Mesothelial cell of epicardium (in vitro differentiated cells): ENCODE measurements around the gene GCLC. TPM values are rescaled to one million over a fixed set of nuclear protein-coding genes. Genes with fewer than 3 reads are reported as not detected.
"Not testable (repeated sequence)": the region's sequence is repeated elsewhere in the genome, so short reads cannot be mapped to it uniquely, and the experiment has no call there.

Source experiments
- DNase-seq, 2 experiments: peaks; one replicate each; pipeline ENCODE4 v3.0.0; 2021; ENCODE audit warnings: low spot score in 2 of 2; ENCODE audit not compliant: unreplicated experiment in 2 of 2
- H3K27ac Mint-ChIP-seq: 2 replicates; pipeline ENCODE4 v1.8.0; 2021; ENCODE audit warnings: mixed read lengths
- H3K27me3 Mint-ChIP-seq: 2 replicates; pipeline ENCODE4 v1.8.0; 2021; ENCODE audit warnings: low read depth, mixed read lengths
- H3K36me3 Mint-ChIP-seq: 2 replicates; pipeline ENCODE4 v1.8.0; 2021; ENCODE audit warnings: mixed read lengths
- H3K4me1 Mint-ChIP-seq: 2 replicates; pipeline ENCODE4 v1.8.0; 2021; ENCODE audit warnings: mixed read lengths
- H3K4me3 Mint-ChIP-seq: 2 replicates; pipeline ENCODE4 v1.8.0; 2021; ENCODE audit warnings: mild to moderate bottlenecking, moderate library complexity, mixed read lengths
- H3K9me3 Mint-ChIP-seq: 2 replicates; pipeline ENCODE4 v1.8.0; 2021; ENCODE audit warnings: mixed read lengths
- total RNA-seq: library from RNA; stranded (reverse); gene quantifications from 3 replicates; pipeline ENCODE4 v1.2.1, GENCODE V29; 2021
- TF ChIP-seq, protein P1 (sequence below): fragments of 200-600 bp; sonication (generic); IDR thresholded peaks from one replicate; pipeline ENCODE4 v1.5.0; 2021; ENCODE audit warnings: antibody characterized with exemption; ENCODE audit not compliant: unreplicated experiment

Gene GCLC
- total RNA-seq, 1 donor from 2014 or later = 18.7 TPM

DNA sequence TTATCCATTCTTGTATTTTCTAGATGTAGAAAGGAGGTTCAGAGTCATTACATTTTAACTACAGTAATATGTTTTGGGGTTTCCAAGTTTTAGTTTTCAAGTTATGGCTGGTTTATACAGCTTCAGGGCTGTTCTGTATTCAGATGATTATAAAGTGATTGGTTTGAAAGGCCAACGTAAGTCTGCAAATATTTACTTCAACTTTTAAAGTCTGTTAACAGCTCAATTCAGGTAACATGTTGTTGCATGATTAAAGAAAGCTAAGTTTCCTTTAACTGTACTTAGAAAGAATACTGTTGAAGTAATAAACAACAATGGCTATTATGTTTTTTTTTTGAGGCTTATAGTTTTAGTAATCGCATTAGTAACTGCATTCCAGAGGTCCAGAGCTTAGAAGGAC is 22.8 kb upstream of the GCLC start:
- TF ChIP-seq, protein P1, sequence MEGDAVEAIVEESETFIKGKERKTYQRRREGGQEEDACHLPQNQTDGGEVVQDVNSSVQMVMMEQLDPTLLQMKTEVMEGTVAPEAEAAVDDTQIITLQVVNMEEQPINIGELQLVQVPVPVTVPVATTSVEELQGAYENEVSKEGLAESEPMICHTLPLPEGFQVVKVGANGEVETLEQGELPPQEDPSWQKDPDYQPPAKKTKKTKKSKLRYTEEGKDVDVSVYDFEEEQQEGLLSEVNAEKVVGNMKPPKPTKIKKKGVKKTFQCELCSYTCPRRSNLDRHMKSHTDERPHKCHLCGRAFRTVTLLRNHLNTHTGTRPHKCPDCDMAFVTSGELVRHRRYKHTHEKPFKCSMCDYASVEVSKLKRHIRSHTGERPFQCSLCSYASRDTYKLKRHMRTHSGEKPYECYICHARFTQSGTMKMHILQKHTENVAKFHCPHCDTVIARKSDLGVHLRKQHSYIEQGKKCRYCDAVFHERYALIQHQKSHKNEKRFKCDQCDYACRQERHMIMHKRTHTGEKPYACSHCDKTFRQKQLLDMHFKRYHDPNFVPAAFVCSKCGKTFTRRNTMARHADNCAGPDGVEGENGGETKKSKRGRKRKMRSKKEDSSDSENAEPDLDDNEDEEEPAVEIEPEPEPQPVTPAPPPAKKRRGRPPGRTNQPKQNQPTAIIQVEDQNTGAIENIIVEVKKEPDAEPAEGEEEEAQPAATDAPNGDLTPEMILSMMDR = no peak
- no peaks in the 10 kb centered on the region for H3K27me3 Mint-ChIP-seq
- H3K4me1 Mint-ChIP-seq = peaks cover 15% of the 10 kb centered on the region

DNA sequence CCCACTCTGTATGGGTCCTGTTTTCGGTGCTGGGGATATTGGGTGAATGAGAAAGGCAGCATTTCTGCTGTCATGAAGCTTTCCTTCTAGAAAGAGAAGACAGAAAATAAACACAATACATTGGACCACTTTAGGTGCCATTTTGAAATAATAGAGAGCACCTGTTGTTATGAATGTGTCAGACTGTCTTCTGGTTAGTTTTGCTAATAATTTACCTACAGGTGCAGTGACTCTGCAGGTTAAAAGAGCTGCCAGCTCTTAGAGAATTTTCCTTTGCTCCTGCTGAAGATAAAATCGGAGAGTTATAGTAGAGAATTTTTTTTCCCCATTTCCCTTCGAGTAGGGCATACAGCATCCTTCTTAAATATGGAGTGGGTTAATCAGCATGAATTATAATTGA is 21.9 kb upstream of the GCLC start:
- TF ChIP-seq, protein P1 = no peak
- DNase-seq = no peak
- no peaks in the 10 kb centered on the region for H3K27me3 Mint-ChIP-seq
- H3K4me3 Mint-ChIP-seq = no peak overlapping the region
- H3K27ac Mint-ChIP-seq = no peak overlapping the region
- H3K9me3 Mint-ChIP-seq = peaks cover 11% of the 10 kb centered on the region
- H3K4me1 Mint-ChIP-seq = peaks cover 15% of the 10 kb centered on the region
- no peaks in the 10 kb centered on the region for H3K36me3 Mint-ChIP-seq

More for the DNA sequence above, 22.8 kb upstream of the GCLC start:
- DNase-seq = no peak
- Mint-ChIP-seq H3K36me3 (no peaks in the 10 kb centered on the region), H3K4me3 (no peak overlapping the region), H3K27ac (no peak overlapping the region), H3K9me3 (peaks cover 3% of the 10 kb centered on the region)

DNA sequence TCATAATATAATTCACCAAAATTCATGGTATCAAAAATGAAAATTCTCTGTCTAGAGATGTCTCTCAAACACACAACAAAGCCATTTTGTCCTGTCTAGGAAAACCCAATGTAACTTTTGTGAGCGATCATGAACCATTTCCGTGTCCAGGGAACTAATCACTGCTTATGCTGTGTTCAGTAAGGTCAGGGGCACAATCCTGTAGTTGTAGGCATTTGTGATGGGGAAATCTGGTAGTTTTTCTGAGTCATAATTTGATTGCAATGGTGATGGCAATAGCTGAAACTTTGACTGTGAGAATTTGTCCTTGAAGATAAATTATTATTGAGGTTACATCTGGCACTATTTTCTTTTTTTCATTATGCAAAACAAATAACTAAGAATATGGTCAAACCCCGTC is 21.0 kb upstream of the GCLC start:
- Mint-ChIP-seq H3K4me1 (peaks cover 15% of the 10 kb centered on the region), H3K9me3 (peaks cover 15% of the 10 kb centered on the region), H3K36me3 (peaks cover 3% of the 10 kb centered on the region), H3K4me3 (no peak overlapping the region), H3K27me3 (no peaks in the 10 kb centered on the region), H3K27ac (no peak overlapping the region)
- DNase-seq = no peak
- TF ChIP-seq, protein P1 = no peak

DNA sequence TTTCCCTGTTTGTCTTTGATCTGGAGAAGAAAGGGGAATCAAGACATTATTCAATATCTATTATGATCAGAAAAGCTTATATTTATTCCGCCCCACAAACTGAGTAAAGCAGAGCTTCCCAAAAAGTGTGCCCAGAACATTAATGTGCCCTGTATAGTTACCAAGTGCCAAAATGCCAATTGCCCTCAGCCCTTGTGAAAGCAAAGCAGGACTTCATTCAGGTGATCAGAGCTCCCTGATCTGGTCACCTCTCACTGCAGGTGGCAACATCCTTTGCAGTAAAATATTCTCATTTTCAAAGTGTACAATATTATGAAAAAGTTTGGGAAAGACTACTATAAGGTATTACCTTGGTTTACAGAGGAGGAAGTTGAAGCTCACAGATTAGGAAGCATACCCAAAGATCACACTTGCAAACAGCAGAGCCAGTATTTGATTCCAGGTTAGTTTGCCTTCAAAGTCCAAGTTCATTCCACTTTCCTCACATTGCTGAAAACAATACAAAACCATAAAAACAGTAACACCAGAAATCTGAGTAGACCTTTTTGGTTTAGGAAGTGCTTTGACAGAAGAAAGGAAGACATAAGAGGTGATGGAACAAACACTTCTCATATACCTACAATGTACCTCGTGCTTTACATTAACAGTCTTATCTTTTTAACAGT is 19.6 kb upstream of the GCLC start:
- Mint-ChIP-seq H3K27me3 (no peaks in the 10 kb centered on the region), H3K27ac (no peak overlapping the region), H3K36me3 (peaks cover 8% of the 10 kb centered on the region), H3K9me3 (peaks cover 22% of the 10 kb centered on the region), H3K4me1 (peaks cover 8% of the 10 kb centered on the region), H3K4me3 (no peak overlapping the region)
- TF ChIP-seq, protein P1 = no peak
- DNase-seq = no peak

DNA sequence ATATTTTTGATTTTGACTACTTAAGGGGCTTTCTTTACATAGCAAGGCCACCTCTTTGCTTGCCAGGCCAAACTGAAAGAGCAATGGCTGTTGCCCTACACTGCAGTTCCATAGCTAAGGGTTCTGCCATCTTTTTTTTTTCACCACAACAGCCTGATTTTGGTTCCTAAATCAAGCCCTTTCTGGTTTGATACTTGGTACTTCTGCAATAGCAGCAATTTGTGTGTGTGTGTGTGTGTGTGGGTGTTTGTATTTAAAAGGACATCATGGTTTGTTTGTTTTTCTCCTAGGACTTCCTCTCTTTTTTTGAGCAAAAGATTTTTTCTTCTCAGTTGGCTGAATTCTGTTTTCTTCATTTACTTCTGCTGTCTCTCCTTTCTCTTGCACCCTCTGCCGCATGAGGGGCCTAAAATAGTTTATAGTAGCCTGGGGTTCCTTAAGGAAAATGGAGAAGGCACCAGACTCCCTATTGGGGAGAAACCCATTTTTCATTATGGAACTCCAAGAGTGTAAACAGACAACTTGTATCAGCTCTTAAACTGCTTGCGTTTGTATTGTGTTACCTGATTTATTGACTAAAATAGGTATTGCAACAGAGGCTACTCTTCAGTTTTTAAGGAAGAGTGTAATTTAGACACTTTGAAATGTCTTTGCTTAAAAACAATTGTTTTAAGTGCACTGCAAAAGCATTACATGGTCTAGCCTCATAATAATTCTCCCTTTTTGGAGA is 12.2 kb upstream of the GCLC start:
- Mint-ChIP-seq H3K36me3 (peaks cover 12% of the 10 kb centered on the region), H3K27me3 (no peaks in the 10 kb centered on the region), H3K4me3 (no peak overlapping the region), H3K9me3 (peaks cover 32% of the 10 kb centered on the region), H3K4me1 (no peaks in the 10 kb centered on the region), H3K27ac (no peak overlapping the region)
- no peak for DNase-seq
- TF ChIP-seq, protein P1 = no peak

DNA sequence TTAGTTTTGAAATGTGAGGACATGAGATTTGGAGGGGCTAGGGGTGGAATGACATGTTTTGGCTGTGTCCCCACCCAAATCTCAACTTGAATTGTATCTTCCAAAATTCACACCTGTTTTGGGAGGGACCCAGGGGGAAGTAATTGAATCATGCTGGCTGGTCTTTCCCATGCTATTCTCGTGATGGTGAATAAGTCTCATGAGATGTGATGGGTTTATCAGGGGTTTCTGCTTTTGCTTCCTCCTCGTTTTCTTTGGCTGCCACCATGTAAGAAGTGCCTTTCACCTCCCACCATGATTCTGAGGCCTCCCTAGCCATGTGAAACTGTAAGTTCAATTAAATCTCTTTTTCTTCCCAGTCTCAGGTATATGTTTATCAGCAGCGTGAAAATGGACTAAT is 8.7 kb upstream of the GCLC start:
- H3K27me3 Mint-ChIP-seq, H3K4me1 Mint-ChIP-seq, H3K36me3 Mint-ChIP-seq, H3K4me3 Mint-ChIP-seq, DNase-seq, H3K27ac Mint-ChIP-seq: not testable (repeated sequence)
- H3K9me3 Mint-ChIP-seq = peaks cover 22% of the 10 kb centered on the region

DNA sequence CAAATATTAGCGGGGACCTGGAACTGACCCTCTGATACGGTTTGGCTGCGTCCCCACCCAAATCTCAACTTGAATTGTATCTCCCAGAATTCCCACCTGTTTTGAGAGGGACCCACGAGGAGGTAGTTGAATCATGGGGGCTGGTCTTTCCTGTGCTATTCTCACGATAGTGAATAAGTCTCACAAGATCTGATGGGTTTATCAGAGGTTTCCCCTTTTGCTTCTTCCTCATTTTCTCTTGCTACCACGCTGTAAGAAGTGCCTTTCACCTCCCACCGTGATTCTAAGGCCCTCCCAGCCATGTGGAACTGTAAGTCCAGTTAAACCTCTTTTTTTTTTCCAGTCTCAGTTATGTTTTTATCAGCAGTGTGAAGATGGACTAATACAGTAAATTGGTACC is 6.8 kb upstream of the GCLC start:
- H3K4me3 Mint-ChIP-seq, H3K27me3 Mint-ChIP-seq, H3K27ac Mint-ChIP-seq, H3K4me1 Mint-ChIP-seq, H3K36me3 Mint-ChIP-seq, DNase-seq: not testable (repeated sequence)
- H3K9me3 Mint-ChIP-seq = peaks cover 16% of the 10 kb centered on the region
